GM21423 (cell line): ENCODE results near the gene KLF13.
A peak's percentile ranks its signal among the peaks of the same experiment; 100 is the strongest.

Experiments
- ATAC-seq: cut with Tn5 transposase; IDR thresholded peaks from one replicate; pipeline ENCODE4 v1.9.1; 2021; ENCODE audit warnings: mild to moderate bottlenecking, moderate library complexity; ENCODE audit not compliant: unreplicated experiment

Gene KLF13

GRCh38 chr15:31377030-31377429 is 50.4 kb downstream of the KLF13 start:
- no peak for ATAC-seq

GRCh38 chr15:31378363-31378903 is 51.8 kb downstream of the KLF13 start:
- no peak for ATAC-seq

- ATAC-seq, result no peak
Measured at GRCh38 chr15:31379042-31379441, 52.4 kb downstream of the KLF13 start.

- no peak for ATAC-seq
Measured at GRCh38 chr15:31379577-31379976, 52.9 kb downstream of the KLF13 start.

- no peak for ATAC-seq
Measured at GRCh38 chr15:31381801-31382712, 55.4 kb downstream of the KLF13 start.

GRCh38 chr15:31382713-31383045 is 56.0 kb downstream of the KLF13 start:
- no peak for ATAC-seq

GRCh38 chr15:31383139-31383538 is 56.5 kb downstream of the KLF13 start:
- ATAC-seq, result no peak

- ATAC-seq, result no peak
Measured at GRCh38 chr15:31384568-31384967, 57.9 kb downstream of the KLF13 start.

- no peak for ATAC-seq
Measured at GRCh38 chr15:31385736-31386135, 59.1 kb downstream of the KLF13 start.

- ATAC-seq, result no peak
Measured at GRCh38 chr15:31387092-31387478, 60.5 kb downstream of the KLF13 start.

- ATAC-seq, result no peak
Measured at GRCh38 chr15:31387479-31388118, 61.0 kb downstream of the KLF13 start.

- no peak for ATAC-seq
Measured at GRCh38 chr15:31389576-31389975, 62.9 kb downstream of the KLF13 start.

GRCh38 chr15:31390029-31390428 is 63.4 kb downstream of the KLF13 start:
- ATAC-seq, result no peak

GRCh38 chr15:31390777-31391486 is 64.3 kb downstream of the KLF13 start:
- no peak for ATAC-seq

- ATAC-seq, result peak; percentile 88
Measured at GRCh38 chr15:31391687-31392671, 65.3 kb downstream of the KLF13 start.

GRCh38 chr15:31392761-31393401 is 66.2 kb downstream of the KLF13 start:
- ATAC-seq, result peak; percentile 34

GRCh38 chr15:31393444-31394091 is 66.9 kb downstream of the KLF13 start:
- no peak for ATAC-seq

GRCh38 chr15:31396881-31397560 is 70.4 kb downstream of the KLF13 start:
- ATAC-seq, result no peak
